ENCODE results near the gene BDH2. TPM values are rescaled to one million over a fixed set of nuclear protein-coding genes. Genes with fewer than 3 reads are reported as not detected.

BDH2 gene
- total and polyA plus RNA-seq, 2 of the 4 experiments (the other 2 are of a cell fraction): 49.7 to 52.2 TPM

DNA sequence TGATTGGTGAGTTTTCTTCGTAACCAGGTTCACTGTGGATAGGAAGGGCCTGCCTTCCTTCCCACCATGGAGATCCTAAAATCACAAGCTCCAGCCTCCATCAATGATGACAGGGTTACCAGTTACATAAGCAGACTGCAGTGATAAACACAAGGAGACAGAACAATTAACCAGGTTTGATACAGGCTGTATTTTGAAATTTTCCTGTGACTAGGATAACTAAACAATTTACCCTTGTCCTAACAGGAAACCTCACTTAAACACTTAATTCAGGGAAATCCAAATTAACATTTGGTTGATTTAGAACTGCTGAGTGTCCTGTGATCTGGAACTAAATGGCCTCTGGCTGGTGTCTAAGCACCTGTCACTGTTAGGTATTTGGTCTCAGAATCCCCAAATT lies 20.0 kb downstream of the BDH2 start:
- H3K9ac ChIP-seq (ENCODE audit: low read depth, low read length): no peak overlapping the region
- peaks cover 3% of the 10 kb centered on the region; the same call in 1 of the 2 replicates for H3K4me1 ChIP-seq (ENCODE audit: control insufficient read depth, insufficient read depth, low read length)
- H2BK120ac ChIP-seq (ENCODE audit: low read depth, low read length): no peak overlapping the region
- H2AK9ac ChIP-seq (replicated peaks; ENCODE audit: low read depth, low read length, poor library complexity): no peak overlapping the region
- POLR2A ChIA-PET (ENCODE audit: unreplicated experiment): no interaction called here
- H3K79me1 ChIP-seq (ENCODE audit: low read depth in 1 of 2, low read length in 2 of 2): peaks cover 4 to 12% of the 10 kb centered on the region in 2 experiments; a peak in 3 of 4 replicates
- TF ChIP-seq RAD21 (IDR thresholded peaks at IDR 0.05; ENCODE audit: low read length): no peak
- no peak for TF ChIP-seq NFE2L2 (IDR thresholded peaks at IDR 0.05; ENCODE audit: low read depth, low read length)
- H3K36me3 ChIP-seq (ENCODE audit: control insufficient read depth, insufficient read depth, low read length): peaks cover 6% of the 10 kb centered on the region; the same call in 1 of the 2 replicates
- no peak overlapping the region for H3K23ac ChIP-seq (ENCODE audit: low read depth, low read length)
- no peak overlapping the region for H3K14ac ChIP-seq (replicated peaks; ENCODE audit: low read depth, low read length)
- no peak overlapping the region for H3K4ac ChIP-seq (ENCODE audit: low read depth, low read length)
- H3K27me3 ChIP-seq (ENCODE audit: control insufficient read depth, insufficient read depth, low read length): no peaks in the 10 kb centered on the region
- H3K18ac ChIP-seq (ENCODE audit: low read depth, low read length): no peak overlapping the region
- H2BK5ac ChIP-seq (ENCODE audit: low read depth, low read length, poor library complexity, severe bottlenecking): no peak overlapping the region
- no peaks in the 10 kb centered on the region for H3K9me3 ChIP-seq (ENCODE audit: control insufficient read depth, insufficient read depth, low read length)
- WGBS, 2 experiments (ENCODE audit: extremely low coverage in 2 of 2, insufficient read length in 1 of 2): no CpG with 5 or more reads among the region's 1 CpG
- no peak overlapping the region for H3K27ac ChIP-seq (ENCODE audit: insufficient read depth, low read length)
- intact Hi-C loops (cut with micrococcal nuclease) (loop anchor here (5.0 kb wide), 2 partner anchors 62 to 457 kb away; partner anchors contain the start of gene SLC9B1), in situ Hi-C loops (cut with MboI; ENCODE audit: low sequenced_read_pairs) (no loop called here), dilution Hi-C loops (cut with HindIII; ENCODE audit: low sequenced_read_pairs, unreplicated experiment) (no loop called here)
- H4K5ac ChIP-seq (ENCODE audit: low read depth, low read length): no peak overlapping the region
- H4K91ac ChIP-seq (ENCODE audit: insufficient read depth, low read depth, low read length): no peak overlapping the region
- H2AFZ ChIP-seq (replicated peaks; ENCODE audit: low read length, poor library complexity): no peak overlapping the region
- no peak overlapping the region for H3K4me3 ChIP-seq (ENCODE audit: insufficient read depth, low read depth, low read length)
- H4K8ac ChIP-seq (ENCODE audit: low read depth in 2 of 2, low read length in 2 of 2): no peak overlapping the region
- CTCF ChIA-PET: interaction anchor here (1.3 to 2.6 kb wide), 2 partner anchors 12 to 15 kb away, joined by 4 to 13 read pairs; no protein-coding TSS in a partner anchor
- H3K9me1 ChIP-seq (ENCODE audit: insufficient read depth, low read length): peaks cover 6% of the 10 kb centered on the region; the same call in 1 of the 2 replicates
- H2AK5ac ChIP-seq (ENCODE audit: low read depth, low read length): no peak overlapping the region
- H3K4me2 ChIP-seq (ENCODE audit: low read depth, low read length): no peak overlapping the region
- DNase-seq (no peak), ATAC-seq (ENCODE audit: low read depth) (no peak)
- H4K20me1 ChIP-seq (ENCODE audit: insufficient read depth, low read length): no peaks in the 10 kb centered on the region
- H3K56ac ChIP-seq (ENCODE audit: extremely low read depth, insufficient read depth, low read length): no peak overlapping the region
- no peak overlapping the region for H2BK20ac ChIP-seq (ENCODE audit: low read depth, low read length)
- no peak overlapping the region for H2BK15ac ChIP-seq (ENCODE audit: low read depth, low read length)
- no TSS peak for BruUV-seq (replicated peaks)

All from IMR-90 (cell line).